Ureter (tissue), 1 donor: ENCODE results near the gene BAG3. TPM values are rescaled to one million over a fixed set of nuclear protein-coding genes. Genes with fewer than 3 reads are reported as not detected.
"Not testable (repeated sequence)": the region's sequence is repeated elsewhere in the genome, so short reads cannot be mapped to it uniquely, and the experiment has no call there.

Experiments used
- DNase-seq: peaks from one replicate; pipeline ENCODE4 v3.0.0-alpha.2; 2020; ENCODE audit warnings: low spot score
- total RNA-seq: library from RNA; stranded (reverse); gene quantifications from one replicate; pipeline ENCODE4 v1.2.4, GENCODE V29; 2023
- donor health status: DM: yes; HTN: yes; CAD: no.

The BAG3 gene
- total RNA-seq, 1 donor from 2014 or later = 46.4 TPM

GRCh38 chr10:119640875-119641526 is 10.2 kb upstream of the BAG3 start:
- DNase-seq = no peak

GRCh38 chr10:119642556-119643111 is 8.5 kb upstream of the BAG3 start:
- no peak for DNase-seq

GRCh38 chr10:119643306-119644204 is 7.6 kb upstream of the BAG3 start:
- DNase-seq = no peak

- DNase-seq = no peak
These were observed 6.9 kb upstream of the BAG3 start for GRCh38 chr10:119644205-119644814.

GRCh38 chr10:119644994-119645393 is 6.2 kb upstream of the BAG3 start:
- no peak for DNase-seq

- DNase-seq = no peak
These were observed 1.1 kb upstream of the BAG3 start for GRCh38 chr10:119650062-119650461.

GRCh38 chr10:119651514-119652360 is 557 bp downstream of the BAG3 start:
- no peak for DNase-seq

GRCh38 chr10:119652361-119652730 is 1.2 kb downstream of the BAG3 start:
- no peak for DNase-seq

- no peak for DNase-seq
These were observed 2.0 kb downstream of the BAG3 start for GRCh38 chr10:119653209-119653608.

GRCh38 chr10:119653916-119654315 is 2.7 kb downstream of the BAG3 start:
- no peak for DNase-seq

- peak; percentile 67 for DNase-seq
These were observed 3.4 kb downstream of the BAG3 start for GRCh38 chr10:119654540-119654939.

- DNase-seq = peak; percentile 70
These were observed 4.4 kb downstream of the BAG3 start for GRCh38 chr10:119655566-119656001.

GRCh38 chr10:119656760-119657159 is 5.6 kb downstream of the BAG3 start:
- no peak for DNase-seq

- DNase-seq = no peak
These were observed 6.5 kb downstream of the BAG3 start for GRCh38 chr10:119657725-119658124.

- DNase-seq = peak; percentile 87
These were observed 7.1 kb downstream of the BAG3 start for GRCh38 chr10:119658274-119658673.

- no peak for DNase-seq
These were observed 8.8 kb downstream of the BAG3 start for GRCh38 chr10:119659951-119660350.

GRCh38 chr10:119662076-119662605 is 11.0 kb downstream of the BAG3 start:
- not testable (repeated sequence) for DNase-seq

- no peak for DNase-seq
These were observed 12.9 kb downstream of the BAG3 start for GRCh38 chr10:119663866-119664698.

- no peak for DNase-seq
These were observed 14.9 kb downstream of the BAG3 start for GRCh38 chr10:119665901-119666708.

- no peak for DNase-seq
These were observed 15.5 kb downstream of the BAG3 start for GRCh38 chr10:119666709-119667004.
